Liver (tissue), 9 donors: Measurements from ENCODE around the gene GNAO1. TPM values are rescaled to one million over a fixed set of nuclear protein-coding genes. Genes with fewer than 3 reads are reported as not detected.

ENCODE experiments used
- DNase-seq: peaks from one replicate; pipeline ENCODE4 v3.0.0-alpha.2; 2017; ENCODE audit warnings: low spot score
- H3K27ac ChIP-seq, 2 donors: one replicate each; pipeline ENCODE4 v1.7.0; 2013; ENCODE audit warnings: inconsistent platforms in 2 of 2, low read length in 2 of 2, control low read depth in 1 of 2, low read depth in 1 of 2, mild to moderate bottlenecking in 1 of 2
- H3K27me3 ChIP-seq, 4 donors: one replicate each; pipeline versions ENCODE4 v1.6.1 to v1.7.0; 2013; ENCODE audit warnings: low read length in 3 of 4, inconsistent platforms in 1 of 4, mild to moderate bottlenecking in 1 of 4, moderate library complexity in 1 of 4; ENCODE audit not compliant: control insufficient read depth in 4 of 4, insufficient read depth in 4 of 4
- H3K36me3 ChIP-seq, 4 donors: one replicate each; pipeline versions ENCODE4 v1.6.1 to v1.7.0; 2013; ENCODE audit warnings: low read length in 3 of 4, mild to moderate bottlenecking in 3 of 4, low read depth in 1 of 4, moderate library complexity in 1 of 4; ENCODE audit not compliant: control insufficient read depth in 4 of 4, insufficient read depth in 3 of 4
- H3K4me1 ChIP-seq, 4 donors: one replicate each; pipeline versions ENCODE4 v1.6.1 to v1.7.0; 2013; ENCODE audit warnings: low read length in 3 of 4, mild to moderate bottlenecking in 3 of 4, moderate library complexity in 1 of 4; ENCODE audit not compliant: control insufficient read depth in 4 of 4, insufficient read depth in 4 of 4
- H3K4me3 ChIP-seq, 3 donors: one replicate each; pipeline versions ENCODE4 v1.6.1 to v1.7.0; 2013; ENCODE audit warnings: low read length in 3 of 3, control low read depth in 1 of 3, low read depth in 1 of 3, mild to moderate bottlenecking in 1 of 3
- H3K9ac ChIP-seq, 2 donors: one replicate each; pipeline ENCODE4 v1.7.0; 2013; ENCODE audit warnings: low read length in 2 of 2, mild to moderate bottlenecking in 2 of 2, moderate library complexity in 2 of 2, control low read depth in 1 of 2, low read depth in 1 of 2
- H3K9me3 ChIP-seq, 4 donors: one replicate each; pipeline versions ENCODE4 v1.6.1 to v1.7.0; 2013; ENCODE audit warnings: low read length in 3 of 4; ENCODE audit not compliant: control insufficient read depth in 4 of 4
- ATF3 ChIP-seq: IDR thresholded peaks from 2 replicates; pipeline ENCODE4 v1.6.1; 2016; ENCODE audit warnings: antibody characterized with exemption
- CTCF ChIP-seq: fragments of 150-350 bp; IDR thresholded peaks from 2 replicates; pipeline ENCODE4 v1.5.1; 2017; ENCODE audit warnings: improper control_type of control experiment, low read depth, low read length; ENCODE audit not compliant: missing input control
- EGR1 ChIP-seq, 2 donors: IDR thresholded peaks; 2 replicates each; pipeline ENCODE4 v1.6.1; 2016 to 2018; ENCODE audit warnings: antibody characterized with exemption in 2 of 2, low read depth in 2 of 2
- GABPA ChIP-seq, 2 donors: IDR thresholded peaks in 1 of 2; conservative IDR thresholded peaks in 1 of 2; 2 replicates each; pipeline ENCODE4 v1.6.1; 2016; ENCODE audit warnings: antibody characterized with exemption in 2 of 2, mild to moderate bottlenecking in 1 of 2, moderate library complexity in 1 of 2
- HNF4A ChIP-seq, 2 donors: conservative IDR thresholded peaks; 2 replicates each; pipeline ENCODE4 v1.6.1; 2016; ENCODE audit warnings: antibody characterized with exemption in 2 of 2, mild to moderate bottlenecking in 2 of 2
- HNF4G ChIP-seq: IDR thresholded peaks from 2 replicates; pipeline ENCODE4 v1.6.1; 2016; ENCODE audit warnings: antibody characterized with exemption
- NR2F2 ChIP-seq: IDR thresholded peaks from 2 replicates; pipeline ENCODE4 v1.6.1; 2016; ENCODE audit warnings: antibody characterized with exemption
- RAD21 ChIP-seq, 2 donors: IDR thresholded peaks; 2 replicates each; pipeline ENCODE4 v1.6.1; 2016; ENCODE audit warnings: antibody characterized with exemption in 2 of 2, mild to moderate bottlenecking in 2 of 2
- RXRA ChIP-seq, 2 donors: IDR thresholded peaks; 2 replicates each; pipeline ENCODE4 v1.6.1; 2017 to 2018; ENCODE audit warnings: antibody characterized with exemption in 2 of 2, mild to moderate bottlenecking in 1 of 2
- SP1 ChIP-seq: IDR thresholded peaks from 2 replicates; pipeline ENCODE4 v1.6.1; 2018; ENCODE audit warnings: antibody characterized with exemption, mild to moderate bottlenecking
- TAF1 ChIP-seq: conservative IDR thresholded peaks from 2 replicates; pipeline ENCODE4 v1.6.1; 2016; ENCODE audit warnings: antibody characterized with exemption, mild to moderate bottlenecking
- YY1 ChIP-seq: IDR thresholded peaks from 2 replicates; pipeline ENCODE4 v1.6.1; 2016; ENCODE audit warnings: antibody characterized with exemption, mild to moderate bottlenecking
- ZBTB33 ChIP-seq: IDR thresholded peaks from 2 replicates; pipeline ENCODE4 v1.6.1; 2016; ENCODE audit warnings: antibody characterized with exemption
- WGBS: extraction: QIAGEN DNeasy Blood & Tissue Kit; methylation state at CpG from one replicate; pipeline ENCODE4 v1.1.7; 2013; 5-methylcytosine and 5-hydroxymethylcytosine counted together
- polyA plus RNA-seq, 2 donors: library from polyadenylated mRNA; stranded (reverse) in 1 of 2; unstranded in 1 of 2; fragments of 200-250 nt in 1 of 2; fragments of >200 nt in 1 of 2; fragmentation: Nextera tagmentation in 1 of 2; extraction: Ambion mirVana in 1 of 2; gene quantifications; one replicate each; pipeline versions ENCODE4 v1.2.1 to v1.2.3, GENCODE V29; 2013 to 2015
- total RNA-seq, 2 donors: library from RNA; depleted of rRNA; stranded (reverse); fragments of >200 nt; gene quantifications; one replicate each; pipeline ENCODE4 v1.2.3, GENCODE V29; 2014
- TF ChIP-seq, protein P1 (sequence below): IDR thresholded peaks from 2 replicates; pipeline ENCODE4 v1.6.1; 2016; ENCODE audit warnings: antibody characterized with exemption
- TF ChIP-seq, protein P2 (sequence below): IDR thresholded peaks from 2 replicates; pipeline ENCODE4 v1.6.1; 2016; ENCODE audit warnings: antibody characterized with exemption, mild to moderate bottlenecking
- donor health status: healthy.
- donor health status: healthy.
- donor health status: healthy.
- donor health status: healthy.
- donor health status: healthy.

The GNAO1 gene
- total and polyA plus RNA-seq, 4 donors = 0.61 to 15.1 (median 7.0) TPM

GRCh38 chr16:56246051-56246817 is 54.9 kb downstream of the GNAO1 start:
- 25% methylated on average over 13 of the region's 13 CpGs for WGBS
- peak; percentile 34 for TF ChIP-seq HNF4G
- TF ChIP-seq CTCF = peak; percentile 33
- TF ChIP-seq SP1 = peak; percentile 82
- peak; percentile 69 for TF ChIP-seq NR2F2
- TF ChIP-seq GABPA (IDR thresholded peaks at IDR 0.05 in 1 of 2, conservative IDR thresholded peaks at IDR 0.05 in 1 of 2) = no peak
- TF ChIP-seq HNF4A (conservative IDR thresholded peaks at IDR 0.05) = peak; percentile 61 to 79
- TF ChIP-seq, protein P1, sequence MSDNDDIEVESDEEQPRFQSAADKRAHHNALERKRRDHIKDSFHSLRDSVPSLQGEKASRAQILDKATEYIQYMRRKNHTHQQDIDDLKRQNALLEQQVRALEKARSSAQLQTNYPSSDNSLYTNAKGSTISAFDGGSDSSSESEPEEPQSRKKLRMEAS = peak; percentile 96
- peak; percentile 96 to 97 for TF ChIP-seq RXRA (IDR thresholded peaks at IDR 0.05)
- TF ChIP-seq TAF1 = no peak
- TF ChIP-seq YY1 = peak; percentile 54
- TF ChIP-seq, protein P2, sequence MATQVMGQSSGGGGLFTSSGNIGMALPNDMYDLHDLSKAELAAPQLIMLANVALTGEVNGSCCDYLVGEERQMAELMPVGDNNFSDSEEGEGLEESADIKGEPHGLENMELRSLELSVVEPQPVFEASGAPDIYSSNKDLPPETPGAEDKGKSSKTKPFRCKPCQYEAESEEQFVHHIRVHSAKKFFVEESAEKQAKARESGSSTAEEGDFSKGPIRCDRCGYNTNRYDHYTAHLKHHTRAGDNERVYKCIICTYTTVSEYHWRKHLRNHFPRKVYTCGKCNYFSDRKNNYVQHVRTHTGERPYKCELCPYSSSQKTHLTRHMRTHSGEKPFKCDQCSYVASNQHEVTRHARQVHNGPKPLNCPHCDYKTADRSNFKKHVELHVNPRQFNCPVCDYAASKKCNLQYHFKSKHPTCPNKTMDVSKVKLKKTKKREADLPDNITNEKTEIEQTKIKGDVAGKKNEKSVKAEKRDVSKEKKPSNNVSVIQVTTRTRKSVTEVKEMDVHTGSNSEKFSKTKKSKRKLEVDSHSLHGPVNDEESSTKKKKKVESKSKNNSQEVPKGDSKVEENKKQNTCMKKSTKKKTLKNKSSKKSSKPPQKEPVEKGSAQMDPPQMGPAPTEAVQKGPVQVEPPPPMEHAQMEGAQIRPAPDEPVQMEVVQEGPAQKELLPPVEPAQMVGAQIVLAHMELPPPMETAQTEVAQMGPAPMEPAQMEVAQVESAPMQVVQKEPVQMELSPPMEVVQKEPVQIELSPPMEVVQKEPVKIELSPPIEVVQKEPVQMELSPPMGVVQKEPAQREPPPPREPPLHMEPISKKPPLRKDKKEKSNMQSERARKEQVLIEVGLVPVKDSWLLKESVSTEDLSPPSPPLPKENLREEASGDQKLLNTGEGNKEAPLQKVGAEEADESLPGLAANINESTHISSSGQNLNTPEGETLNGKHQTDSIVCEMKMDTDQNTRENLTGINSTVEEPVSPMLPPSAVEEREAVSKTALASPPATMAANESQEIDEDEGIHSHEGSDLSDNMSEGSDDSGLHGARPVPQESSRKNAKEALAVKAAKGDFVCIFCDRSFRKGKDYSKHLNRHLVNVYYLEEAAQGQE = peak; percentile 58
- TF ChIP-seq RAD21 (IDR thresholded peaks at IDR 0.05) = peak; percentile 84 to 86
- no peak for TF ChIP-seq ATF3
- peak; percentile 44 for TF ChIP-seq ZBTB33
- TF ChIP-seq EGR1 (IDR thresholded peaks at IDR 0.05; ENCODE audit: low read depth in 2 of 2) = no peak

More at GRCh38 chr16:56246051-56246817, 54.9 kb downstream of the GNAO1 start:
- Histone ChIP-seq H3K27ac (peak overlapping the region; percentile 59 to 74), H3K9ac (no peak overlapping the region), H3K27me3 (no peaks in the 10 kb centered on the region), H3K4me3 (no peak overlapping the region), H3K4me1 (peaks cover 9 to 42% (median 25%) of the 10 kb centered on the region in 4 donors), H3K9me3 (no peaks in the 10 kb centered on the region), H3K36me3 (peaks cover 0 to 10% (median 0%) of the 10 kb centered on the region in 4 donors)
- DNase-seq = no peak
